Caco-2 (cell line): ENCODE data around the gene SLC2A13. TPM values are rescaled to one million over a fixed set of nuclear protein-coding genes. Genes with fewer than 3 reads are reported as not detected.

Experiments used
- BruUV-seq: library from RNA; stranded (reverse); fragments of 400-500 nt; replicated peaks from 2 replicates; lab custom pipeline; 2021; lab: Mats Ljungman, UMichigan
- CTCF ChIA-PET: fragments of 300-600 bp; sonication (Branson Sonifier 250); formaldehyde crosslinking; loops from one replicate; lab custom pipeline; 2022; ENCODE audit warnings: antibody characterized with exemption; lab: Charles Lee
- POLR2A ChIA-PET: fragments of 300-600 bp; sonication (Branson Sonifier 250); formaldehyde crosslinking; loops from one replicate; lab custom pipeline; 2022; ENCODE audit warnings: antibody characterized with exemption; lab: Charles Lee
- DNase-seq, 2 experiments: peaks; one replicate each; pipeline versions ENCODE4 v3.0.0 to v3.0.0-alpha.2; 2020 to 2022
- H3K27me3 ChIP-seq: replicated peaks from 2 replicates; pipeline ENCODE4 v1.6.0; 2011; ENCODE audit warnings: low read length; ENCODE audit not compliant: control insufficient read depth, insufficient read depth
- H3K36me3 ChIP-seq: 2 replicates; pipeline ENCODE4 v1.5.1; 2011; ENCODE audit warnings: low read length; ENCODE audit not compliant: control insufficient read depth, insufficient read depth
- H3K4me1 ChIP-seq: fragments of 250-450 bp; sonication (Bioruptor Pico); 2 replicates; pipeline ENCODE4 v1.5.1; 2020; ENCODE audit warnings: mild to moderate bottlenecking
- H3K4me3 ChIP-seq: 2 replicates; pipeline ENCODE4 v1.5.1; 2011; ENCODE audit warnings: low read depth, mild to moderate bottlenecking, control low read depth, low read length
- H3K9me3 ChIP-seq: fragments of 250-450 bp; sonication (Bioruptor Pico); 2 replicates; pipeline ENCODE4 v1.5.1; 2020; ENCODE audit warnings: mild to moderate bottlenecking, moderate library complexity
- H3K27ac Mint-ChIP-seq: one replicate; pipeline ENCODE4 v1.8.0; 2022; ENCODE audit warnings: mixed read lengths; ENCODE audit not compliant: unreplicated experiment
- H3K27me3 Mint-ChIP-seq: one replicate; pipeline ENCODE4 v1.8.0; 2022; ENCODE audit warnings: mixed read lengths; ENCODE audit not compliant: insufficient read depth, unreplicated experiment
- H3K36me3 Mint-ChIP-seq: one replicate; pipeline ENCODE4 v1.8.0; 2022; ENCODE audit warnings: mild to moderate bottlenecking, mixed read lengths; ENCODE audit not compliant: insufficient read depth, unreplicated experiment
- H3K4me1 Mint-ChIP-seq: one replicate; pipeline ENCODE4 v1.8.0; 2022; ENCODE audit warnings: low read depth, mixed read lengths; ENCODE audit not compliant: unreplicated experiment
- H3K4me3 Mint-ChIP-seq: one replicate; pipeline ENCODE4 v1.8.0; 2022; ENCODE audit warnings: mild to moderate bottlenecking, moderate library complexity, mixed read lengths; ENCODE audit not compliant: unreplicated experiment
- H3K9me3 Mint-ChIP-seq: one replicate; pipeline ENCODE4 v1.8.0; 2022; ENCODE audit warnings: mixed read lengths; ENCODE audit not compliant: unreplicated experiment
- intact Hi-C: fragments of 100-400 bp; cut with micrococcal nuclease; formaldehyde crosslinking; loops from one replicate; pipeline ENCODE4 v1.10.0; 2022; ENCODE audit not compliant: unreplicated experiment
- total RNA-seq: library from RNA; stranded (reverse); gene quantifications from 2 replicates; pipeline ENCODE4 v1.2.3, GENCODE V29; 2022
- TF ChIP-seq, protein P1 (sequence below), 2 experiments: fragments of 200-600 bp in 1 of 2; IDR thresholded peaks; 1 replicate in 1 of 2; 2 replicates in 1 of 2; pipeline versions ENCODE4 v1.5.1 to v1.8.0; 2011 to 2022; ENCODE audit warnings: antibody characterized with exemption in 1 of 2, control low read depth in 1 of 2, inconsistent platforms in 1 of 2, low read depth in 1 of 2, low read length in 1 of 2, mild to moderate bottlenecking in 1 of 2, moderate library complexity in 1 of 2; ENCODE audit not compliant: insufficient read depth in 1 of 2, severe bottlenecking in 1 of 2, unreplicated experiment in 1 of 2

Gene SLC2A13
- total RNA-seq, 1 experiment from 2014 or later, result 3.0 TPM

- POLR2A ChIA-PET, result no interaction called here
- H3K4me3 ChIP-seq, result no peak overlapping the region
Measured at GRCh38 chr12:39804479-39804878, 301.4 kb downstream of the SLC2A13 start.

GRCh38 chr12:39803151-39803550 lies 302.7 kb downstream of the SLC2A13 start:
- no peaks in the 10 kb centered on the region for H3K9me3 Mint-ChIP-seq
- Histone ChIP-seq H3K4me3 (no peak overlapping the region), H3K36me3 (no peaks in the 10 kb centered on the region), H3K4me1 (no peaks in the 10 kb centered on the region), H3K9me3 (no peaks in the 10 kb centered on the region), H3K27me3 (no peaks in the 10 kb centered on the region)
- no peak for DNase-seq
- no peaks in the 10 kb centered on the region for H3K4me1 Mint-ChIP-seq
- H3K36me3 Mint-ChIP-seq, result no peaks in the 10 kb centered on the region
- intact Hi-C loops, result no loop called here
- no peak overlapping the region for H3K27ac Mint-ChIP-seq
- CTCF ChIA-PET, result no interaction called here
- BruUV-seq, result no TSS peak
- no peak overlapping the region for H3K4me3 Mint-ChIP-seq
- POLR2A ChIA-PET, result no interaction called here
- TF ChIP-seq, protein P1, sequence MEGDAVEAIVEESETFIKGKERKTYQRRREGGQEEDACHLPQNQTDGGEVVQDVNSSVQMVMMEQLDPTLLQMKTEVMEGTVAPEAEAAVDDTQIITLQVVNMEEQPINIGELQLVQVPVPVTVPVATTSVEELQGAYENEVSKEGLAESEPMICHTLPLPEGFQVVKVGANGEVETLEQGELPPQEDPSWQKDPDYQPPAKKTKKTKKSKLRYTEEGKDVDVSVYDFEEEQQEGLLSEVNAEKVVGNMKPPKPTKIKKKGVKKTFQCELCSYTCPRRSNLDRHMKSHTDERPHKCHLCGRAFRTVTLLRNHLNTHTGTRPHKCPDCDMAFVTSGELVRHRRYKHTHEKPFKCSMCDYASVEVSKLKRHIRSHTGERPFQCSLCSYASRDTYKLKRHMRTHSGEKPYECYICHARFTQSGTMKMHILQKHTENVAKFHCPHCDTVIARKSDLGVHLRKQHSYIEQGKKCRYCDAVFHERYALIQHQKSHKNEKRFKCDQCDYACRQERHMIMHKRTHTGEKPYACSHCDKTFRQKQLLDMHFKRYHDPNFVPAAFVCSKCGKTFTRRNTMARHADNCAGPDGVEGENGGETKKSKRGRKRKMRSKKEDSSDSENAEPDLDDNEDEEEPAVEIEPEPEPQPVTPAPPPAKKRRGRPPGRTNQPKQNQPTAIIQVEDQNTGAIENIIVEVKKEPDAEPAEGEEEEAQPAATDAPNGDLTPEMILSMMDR (IDR thresholded peaks at IDR 0.05; ENCODE audit: insufficient read depth in 1 of 2, low read depth in 1 of 2, low read length in 1 of 2, severe bottlenecking in 1 of 2, unreplicated experiment in 1 of 2), result no peak
- no peaks in the 10 kb centered on the region for H3K27me3 Mint-ChIP-seq

More at GRCh38 chr12:39804479-39804878, 301.4 kb downstream of the SLC2A13 start:
- no peaks in the 10 kb centered on the region for H3K27me3 Mint-ChIP-seq
- BruUV-seq, result no TSS peak
- DNase-seq, result no peak
- H3K4me3 Mint-ChIP-seq, result no peak overlapping the region
- H3K9me3 ChIP-seq, result no peaks in the 10 kb centered on the region
- intact Hi-C loops, result no loop called here
- CTCF ChIA-PET, result no interaction called here
- H3K9me3 Mint-ChIP-seq, result no peaks in the 10 kb centered on the region
- no peak overlapping the region for H3K27ac Mint-ChIP-seq
- H3K36me3 ChIP-seq, result no peaks in the 10 kb centered on the region
- H3K27me3 ChIP-seq, result no peaks in the 10 kb centered on the region
- H3K36me3 Mint-ChIP-seq, result no peaks in the 10 kb centered on the region
- no peaks in the 10 kb centered on the region for H3K4me1 Mint-ChIP-seq
- TF ChIP-seq, protein P1 (IDR thresholded peaks at IDR 0.05; ENCODE audit: insufficient read depth in 1 of 2, low read depth in 1 of 2, low read length in 1 of 2, severe bottlenecking in 1 of 2, unreplicated experiment in 1 of 2), result no peak
- no peaks in the 10 kb centered on the region for H3K4me1 ChIP-seq

DNA sequence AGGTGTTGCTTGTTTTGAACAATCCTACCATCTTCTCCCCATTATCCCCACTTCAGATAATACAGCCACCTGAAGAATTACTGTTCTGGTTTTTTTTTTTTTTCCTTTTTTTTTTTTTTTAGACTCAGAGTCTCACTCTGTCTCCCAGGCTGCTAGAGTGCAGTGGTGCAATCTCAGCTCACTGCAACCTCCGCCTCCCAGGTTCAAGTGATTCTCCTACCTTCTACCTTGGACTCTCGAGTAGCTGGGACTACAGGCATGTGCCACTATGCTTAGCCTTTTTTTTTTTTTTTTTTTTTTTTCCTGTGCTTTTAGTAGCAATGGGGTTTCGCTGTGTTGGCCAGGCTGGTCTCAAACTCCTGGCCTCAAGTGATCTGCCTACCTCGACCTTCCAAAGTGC lies 306.9 kb downstream of the SLC2A13 start:
- Mint-ChIP-seq H3K27me3 (no peaks in the 10 kb centered on the region), H3K9me3 (no peaks in the 10 kb centered on the region), H3K4me1 (no peaks in the 10 kb centered on the region), H3K27ac (no peak overlapping the region), H3K4me3 (no peak overlapping the region), H3K36me3 (no peaks in the 10 kb centered on the region)
- Histone ChIP-seq H3K27me3 (no peaks in the 10 kb centered on the region), H3K9me3 (no peaks in the 10 kb centered on the region), H3K36me3 (no peaks in the 10 kb centered on the region), H3K4me3 (no peak overlapping the region), H3K4me1 (no peaks in the 10 kb centered on the region)
- no peak for DNase-seq
- intact Hi-C loops, result no loop called here
- TF ChIP-seq, protein P1 (IDR thresholded peaks at IDR 0.05; ENCODE audit: insufficient read depth in 1 of 2, low read depth in 1 of 2, low read length in 1 of 2, severe bottlenecking in 1 of 2, unreplicated experiment in 1 of 2), result no peak
- POLR2A ChIA-PET, result no interaction called here
- no TSS peak for BruUV-seq
- CTCF ChIA-PET, result no interaction called here
